ENCODE results near the gene CCDC149.

DNA sequence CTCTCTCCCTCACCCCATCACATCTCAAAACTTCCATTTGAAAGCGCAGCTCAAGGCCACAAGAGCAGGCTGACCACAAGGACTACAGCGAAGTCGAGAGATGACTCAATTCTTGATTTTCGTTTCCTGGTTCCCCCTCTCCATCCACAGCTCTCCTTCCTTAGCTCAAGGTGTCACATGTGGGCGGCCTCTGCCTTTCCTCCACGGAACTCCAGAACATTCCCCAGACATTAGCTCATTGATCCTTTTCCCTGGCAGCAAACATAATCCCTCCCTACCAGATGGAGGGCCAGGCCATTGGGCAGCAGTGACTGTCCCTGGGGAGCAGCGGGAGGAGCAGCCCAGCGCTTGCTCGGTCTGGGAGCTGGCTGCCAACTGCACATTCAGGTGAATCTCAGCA, 56.3 kb downstream of the CCDC149 start:
- TF ChIP-seq, protein P1, sequence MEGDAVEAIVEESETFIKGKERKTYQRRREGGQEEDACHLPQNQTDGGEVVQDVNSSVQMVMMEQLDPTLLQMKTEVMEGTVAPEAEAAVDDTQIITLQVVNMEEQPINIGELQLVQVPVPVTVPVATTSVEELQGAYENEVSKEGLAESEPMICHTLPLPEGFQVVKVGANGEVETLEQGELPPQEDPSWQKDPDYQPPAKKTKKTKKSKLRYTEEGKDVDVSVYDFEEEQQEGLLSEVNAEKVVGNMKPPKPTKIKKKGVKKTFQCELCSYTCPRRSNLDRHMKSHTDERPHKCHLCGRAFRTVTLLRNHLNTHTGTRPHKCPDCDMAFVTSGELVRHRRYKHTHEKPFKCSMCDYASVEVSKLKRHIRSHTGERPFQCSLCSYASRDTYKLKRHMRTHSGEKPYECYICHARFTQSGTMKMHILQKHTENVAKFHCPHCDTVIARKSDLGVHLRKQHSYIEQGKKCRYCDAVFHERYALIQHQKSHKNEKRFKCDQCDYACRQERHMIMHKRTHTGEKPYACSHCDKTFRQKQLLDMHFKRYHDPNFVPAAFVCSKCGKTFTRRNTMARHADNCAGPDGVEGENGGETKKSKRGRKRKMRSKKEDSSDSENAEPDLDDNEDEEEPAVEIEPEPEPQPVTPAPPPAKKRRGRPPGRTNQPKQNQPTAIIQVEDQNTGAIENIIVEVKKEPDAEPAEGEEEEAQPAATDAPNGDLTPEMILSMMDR (IDR thresholded peaks at IDR 0.05): no peak
- TF ChIP-seq POLR2A (IDR thresholded peaks at IDR 0.05): no peak
